Fibroblast of villous mesenchyme (primary cell): ENCODE results near the gene CORO2B. TPM values are rescaled to one million over a fixed set of nuclear protein-coding genes. Genes with fewer than 3 reads are reported as not detected.

Source experiments
- DNase-seq: peaks from one replicate; pipeline ENCODE4 v3.0.0-alpha.2; 2010; ENCODE audit warnings: low read depth
- H3K4me3 ChIP-seq: 2 replicates; pipeline ENCODE4 v1.5.1; 2011; ENCODE audit warnings: low read depth, mild to moderate bottlenecking, low read length
- CTCF ChIP-seq: IDR thresholded peaks from 2 replicates; pipeline ENCODE4 v1.5.1; 2012; ENCODE audit warnings: low read depth, mild to moderate bottlenecking, low read length; ENCODE audit not compliant: insufficient read depth
- total RNA-seq: library from RNA; depleted of rRNA; stranded (reverse); fragments of >200 nt; gene quantifications from 2 replicates; pipeline ENCODE4 v1.2.3, GENCODE V29; 2012

CORO2B gene
- total RNA-seq, 1 donor, result 9.5 TPM

DNA sequence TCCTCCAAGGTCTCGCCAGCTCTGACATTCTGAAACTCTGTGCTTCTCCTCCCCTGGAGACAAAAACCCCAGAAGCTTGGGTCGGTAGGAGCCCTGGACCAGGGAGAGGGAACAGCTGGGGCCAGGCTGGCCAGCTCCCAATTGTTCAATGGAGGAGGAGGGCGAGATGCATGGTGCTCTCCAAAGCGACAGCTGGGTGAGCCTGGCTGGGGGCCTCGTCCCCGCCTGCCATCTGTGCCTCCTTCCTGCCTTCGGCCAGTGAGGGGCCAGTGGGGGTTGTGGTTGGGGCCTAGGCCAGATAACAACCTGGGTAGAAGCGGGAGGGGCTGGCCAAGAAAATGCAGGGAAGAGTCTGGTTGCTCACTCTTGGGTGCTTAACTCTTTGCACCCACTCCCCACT lies 79.4 kb downstream of the CORO2B start:
- no peak for TF ChIP-seq CTCF
- DNase-seq, result no peak
- H3K4me3 ChIP-seq, result no peak overlapping the region

DNA sequence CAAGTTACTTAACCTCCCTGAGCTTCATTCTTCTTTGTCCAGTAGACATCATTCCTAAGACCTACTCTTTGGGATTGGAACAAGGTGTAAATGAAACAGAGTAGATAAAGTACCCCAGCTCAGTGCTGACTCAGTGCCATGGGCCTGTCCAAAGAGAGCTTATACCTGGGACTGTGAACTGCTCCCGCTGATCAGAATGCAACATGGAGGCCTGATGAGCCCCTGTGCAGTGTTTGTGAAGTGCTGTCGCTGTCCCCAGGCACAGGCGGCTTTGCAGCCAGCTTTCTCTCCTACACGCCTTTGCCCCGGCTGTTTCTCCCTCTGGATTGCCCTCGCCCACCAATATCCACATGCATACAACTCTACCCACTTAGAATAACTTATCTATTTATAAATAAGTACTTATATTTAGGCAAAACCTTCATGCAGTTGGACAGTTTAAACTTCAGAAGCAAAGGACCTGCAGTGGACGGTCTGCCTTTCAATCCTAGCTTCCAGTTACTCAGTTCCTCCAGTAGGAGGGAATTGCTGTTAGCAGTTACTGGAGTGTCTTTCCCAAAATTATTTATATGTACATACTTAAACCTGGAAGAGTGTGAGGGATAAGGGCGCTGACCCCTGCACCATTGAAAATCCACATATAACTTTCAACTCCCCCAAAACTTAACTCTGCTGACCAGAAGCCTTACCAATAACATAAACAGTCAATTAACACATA lies 80.0 kb downstream of the CORO2B start:
- H3K4me3 ChIP-seq, result no peak overlapping the region
- no peak for DNase-seq
- TF ChIP-seq CTCF, result no peak

- no peak overlapping the region for H3K4me3 ChIP-seq
- DNase-seq, result no peak
- TF ChIP-seq CTCF, result no peak
These were observed 84.7 kb downstream of the CORO2B start for GRCh38 chr15:68663526-68663925.

DNA sequence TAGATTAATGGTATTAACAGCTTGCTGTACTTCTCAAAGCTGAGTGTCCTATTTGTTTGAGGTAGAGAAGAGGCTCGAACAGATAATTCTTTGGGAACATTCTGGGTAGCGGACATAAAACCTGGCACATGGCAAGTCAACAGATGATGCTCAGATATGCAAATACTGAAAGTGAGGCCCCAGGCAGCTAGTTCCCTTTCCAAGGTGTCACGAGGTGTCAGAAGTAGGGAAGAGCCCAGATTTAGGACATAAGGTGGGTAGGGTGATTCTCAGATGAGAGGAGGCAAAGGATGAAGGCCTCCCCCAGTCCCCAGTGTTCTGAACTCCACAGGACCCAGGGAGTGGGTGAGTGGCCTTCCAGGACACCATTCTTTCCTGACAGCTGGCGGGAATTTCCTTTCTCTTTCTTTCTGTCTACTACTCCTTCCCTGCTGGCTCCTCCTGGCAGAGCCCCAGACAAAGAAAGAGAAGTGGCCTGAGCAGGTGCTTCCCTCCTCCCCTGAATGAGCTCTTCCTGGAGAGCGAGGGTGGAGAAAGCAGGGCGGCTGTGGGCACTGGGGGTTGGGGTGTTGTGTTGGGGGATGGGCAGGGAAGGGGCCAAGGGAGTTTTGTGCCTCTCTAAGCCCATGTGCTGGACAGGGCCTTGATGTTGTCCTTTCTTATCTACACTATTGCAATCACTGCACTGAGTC lies 87.5 kb downstream of the CORO2B start:
- no peak for DNase-seq
- no peak for TF ChIP-seq CTCF
- no peak overlapping the region for H3K4me3 ChIP-seq

DNA sequence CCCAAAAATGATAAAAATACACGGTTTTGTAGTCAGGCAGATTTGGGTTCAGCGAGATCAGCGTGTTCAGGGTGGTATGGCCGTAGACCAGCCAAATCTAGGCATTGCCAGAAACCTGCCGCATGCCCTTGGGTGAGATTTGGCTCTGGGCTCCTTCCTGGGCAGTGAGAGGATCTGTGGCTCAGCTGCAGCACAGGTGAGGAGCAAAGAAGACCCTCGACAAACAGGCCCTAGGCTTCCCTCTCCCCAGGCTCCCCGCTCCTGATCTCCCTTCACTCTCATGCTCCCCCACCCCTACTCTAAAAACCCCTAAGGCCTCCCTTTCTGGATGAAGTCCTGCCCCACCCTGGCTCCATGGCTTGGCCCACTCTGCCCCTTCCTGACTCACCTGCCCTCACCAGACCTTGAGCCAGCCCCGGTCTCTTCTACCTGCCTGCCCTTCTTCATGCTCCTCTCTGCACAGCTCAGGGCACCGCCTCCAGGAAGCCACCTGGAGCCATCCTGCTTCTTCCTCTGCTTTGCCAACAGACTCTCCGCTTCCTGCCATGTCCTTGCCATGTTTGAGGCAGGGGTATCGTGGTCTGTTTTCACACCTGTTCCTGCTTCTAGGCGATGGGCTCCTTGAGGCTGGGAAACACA lies 88.1 kb downstream of the CORO2B start:
- no peak overlapping the region for H3K4me3 ChIP-seq
- TF ChIP-seq CTCF, result no peak
- DNase-seq, result no peak

GRCh38 chr15:68667800-68668625 lies 89.2 kb downstream of the CORO2B start:
- DNase-seq, result no peak
- H3K4me3 ChIP-seq, result no peak overlapping the region
- no peak for TF ChIP-seq CTCF
